Renal pelvis (tissue), 4 donors: ENCODE data around the gene PLA1A. TPM values are rescaled to one million over a fixed set of nuclear protein-coding genes. Genes with fewer than 3 reads are reported as not detected.

Experiments used
- DNase-seq: peaks from one replicate; pipeline ENCODE4 v3.0.0-alpha.2; 2013
- polyA plus RNA-seq, 3 donors: library from polyadenylated mRNA; unstranded; fragments of 120-200 nt; gene quantifications; one replicate each; pipeline ENCODE4 v1.2.1, GENCODE V29; 2013; ENCODE audit not compliant: insufficient read length in 3 of 3

PLA1A gene
- polyA plus RNA-seq, 3 donors: 7.6 to 8.4 (median 8.0) TPM

DNA sequence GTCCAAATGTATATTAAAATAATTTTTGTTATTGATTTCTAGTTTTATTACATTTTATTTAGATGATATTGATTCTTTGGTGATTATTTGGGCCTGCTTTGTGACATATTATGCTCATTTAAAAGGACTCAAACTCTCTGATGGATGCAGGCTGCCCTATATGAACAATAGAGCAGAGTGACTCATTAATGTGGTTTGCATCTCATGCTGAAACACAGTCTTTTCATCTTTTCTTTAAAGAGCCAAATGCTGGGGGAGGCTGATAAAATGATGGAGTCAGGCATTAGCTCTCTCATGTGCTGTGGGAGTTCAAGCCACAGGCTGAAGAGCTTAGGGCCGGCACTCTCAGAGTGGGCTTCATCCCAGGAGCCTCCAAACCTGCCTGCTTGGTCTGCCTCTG lies 7.2 kb downstream of the PLA1A start:
- DNase-seq: no peak

DNA sequence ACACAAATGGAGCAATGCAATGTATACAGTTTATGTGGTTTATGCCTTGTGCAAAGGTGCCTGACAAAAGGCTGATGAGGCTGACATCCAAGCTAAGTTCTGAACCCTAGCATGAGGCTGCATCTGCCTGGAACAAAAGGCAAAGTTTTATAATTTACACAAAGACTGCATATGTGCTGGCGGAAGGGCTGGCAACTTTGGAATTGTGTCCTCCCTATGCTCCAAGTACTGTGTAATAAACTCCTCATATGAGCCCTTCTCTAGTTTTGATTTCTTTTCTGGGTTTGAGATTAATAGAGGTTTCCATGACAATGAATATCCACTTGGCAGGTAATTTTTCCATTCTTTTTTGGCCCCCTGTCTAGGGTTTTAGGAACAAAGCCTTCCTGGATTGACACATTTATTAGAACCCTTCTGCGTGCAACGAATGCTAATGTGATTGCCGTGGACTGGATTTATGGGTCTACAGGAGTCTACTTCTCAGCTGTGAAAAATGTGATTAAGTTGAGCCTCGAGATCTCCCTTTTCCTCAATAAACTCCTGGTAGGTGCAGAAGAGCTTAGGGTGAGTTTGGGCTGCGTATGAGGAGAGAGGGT lies 10.8 kb downstream of the PLA1A start:
- DNase-seq: no peak

DNA sequence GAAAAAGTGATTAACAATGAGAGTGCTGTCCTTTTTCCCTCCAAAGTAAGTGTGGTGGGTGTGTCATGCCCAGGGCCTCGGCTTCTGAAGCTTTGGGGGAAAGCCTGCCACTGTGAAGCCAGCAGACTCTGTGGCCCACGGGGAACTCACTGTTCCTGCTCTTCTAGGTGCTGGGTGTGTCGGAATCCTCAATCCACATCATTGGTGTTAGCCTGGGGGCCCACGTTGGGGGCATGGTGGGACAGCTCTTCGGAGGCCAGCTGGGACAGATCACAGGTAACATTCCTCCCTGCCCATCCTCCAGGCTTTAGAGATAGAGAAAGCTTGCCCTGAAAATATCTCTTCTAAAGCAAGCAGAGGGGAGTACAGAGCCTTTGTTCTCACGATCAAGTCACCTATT lies 11.6 kb downstream of the PLA1A start:
- DNase-seq: no peak

- no peak for DNase-seq
Measured at GRCh38 chr3:119611664-119612063, 14.0 kb downstream of the PLA1A start.

DNA sequence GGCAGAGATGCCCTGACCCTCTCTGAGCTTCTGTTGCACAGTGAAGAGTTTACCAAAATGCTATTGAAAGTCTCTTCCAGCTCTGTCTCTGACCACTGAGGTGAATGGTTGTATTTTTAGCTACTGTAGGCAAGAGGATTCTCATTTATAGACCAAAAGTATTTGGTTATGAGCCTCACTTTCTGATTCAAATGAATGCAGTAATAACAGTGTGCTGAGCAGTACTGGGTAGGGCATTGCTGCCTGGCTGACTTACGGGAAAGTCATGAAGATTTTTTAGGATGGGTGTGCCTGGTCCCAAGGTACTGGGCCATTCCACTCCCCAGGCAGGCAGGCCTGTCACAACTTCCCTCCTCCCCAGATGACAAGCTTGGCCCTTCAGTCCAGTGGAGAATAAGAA lies 15.5 kb downstream of the PLA1A start:
- no peak for DNase-seq

DNA sequence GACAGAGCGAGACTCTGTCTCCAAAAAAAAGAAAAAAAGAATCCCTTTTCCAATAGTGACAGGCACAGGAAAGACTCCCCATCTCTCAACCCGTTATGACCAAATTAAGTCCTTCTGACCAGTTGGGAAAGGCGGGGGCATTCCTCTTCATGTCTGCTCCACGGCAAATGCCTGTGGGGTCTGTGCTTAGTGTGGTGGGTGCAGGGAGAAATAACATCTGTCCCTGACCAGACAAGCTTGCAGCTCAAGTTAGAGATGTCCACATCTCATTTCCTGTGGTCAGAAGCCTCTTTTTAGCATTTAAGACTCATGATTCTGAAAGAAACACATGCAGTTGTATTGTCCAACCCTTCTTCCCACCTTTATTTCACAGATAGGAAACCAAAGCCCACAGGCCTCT lies 16.2 kb downstream of the PLA1A start:
- DNase-seq: no peak

DNA sequence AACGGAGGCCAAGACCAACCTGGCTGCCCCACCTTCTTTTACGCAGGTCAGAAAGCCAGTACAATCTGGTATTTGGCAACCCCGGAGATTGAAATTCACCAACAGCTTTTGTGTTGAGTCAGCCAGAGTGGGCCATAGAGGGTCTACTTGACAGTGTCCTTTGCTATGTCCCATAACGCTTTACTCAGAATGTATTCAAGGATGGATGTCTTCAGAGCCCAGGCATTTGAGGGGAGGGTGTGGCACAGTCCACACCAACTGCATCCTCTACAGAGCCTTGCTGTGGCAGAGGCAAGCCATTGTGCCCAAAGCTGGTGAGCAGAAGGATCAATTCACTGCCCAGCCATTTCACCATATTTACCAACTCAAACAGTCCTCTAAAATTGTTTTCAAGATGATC lies 18.4 kb downstream of the PLA1A start:
- DNase-seq: no peak

DNA sequence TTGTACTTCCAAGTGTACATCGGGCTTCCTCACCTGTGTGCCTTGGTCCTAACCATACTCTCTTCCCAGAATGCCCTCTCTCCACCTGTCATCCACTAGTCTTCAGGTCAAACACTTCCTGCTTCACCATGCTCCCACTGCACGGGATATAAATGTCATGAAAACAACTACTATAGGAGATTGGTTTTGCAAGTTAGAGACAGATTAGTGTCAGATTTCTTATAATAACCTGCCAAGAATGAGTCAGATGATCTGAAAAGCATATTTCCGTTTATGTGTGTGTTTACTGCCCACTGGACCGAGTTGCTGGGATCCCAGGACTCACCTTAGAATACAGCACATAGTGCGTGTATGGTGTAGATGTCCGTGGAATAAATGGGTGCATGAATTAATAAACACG lies 21.4 kb downstream of the PLA1A start:
- DNase-seq: no peak

DNA sequence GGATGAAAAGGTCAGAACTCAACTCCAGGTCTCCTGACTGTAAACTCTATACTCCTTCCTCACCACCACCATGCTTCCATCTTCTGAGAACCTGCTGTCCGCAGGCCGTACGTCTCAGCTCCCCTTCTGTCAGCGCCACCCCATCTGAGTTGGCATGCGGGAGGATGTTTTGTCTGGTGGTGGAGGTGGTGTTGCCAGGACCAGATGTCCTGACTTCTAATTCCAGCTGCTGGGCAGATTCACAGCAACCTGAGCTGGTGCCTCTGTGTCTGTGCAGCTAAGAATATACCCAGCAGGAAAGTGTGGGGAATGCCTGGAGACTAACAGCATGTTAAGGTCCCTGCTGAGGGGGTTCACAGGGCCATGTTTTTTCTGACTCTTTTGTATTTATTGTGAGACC lies 23.2 kb downstream of the PLA1A start:
- DNase-seq: no peak

DNA sequence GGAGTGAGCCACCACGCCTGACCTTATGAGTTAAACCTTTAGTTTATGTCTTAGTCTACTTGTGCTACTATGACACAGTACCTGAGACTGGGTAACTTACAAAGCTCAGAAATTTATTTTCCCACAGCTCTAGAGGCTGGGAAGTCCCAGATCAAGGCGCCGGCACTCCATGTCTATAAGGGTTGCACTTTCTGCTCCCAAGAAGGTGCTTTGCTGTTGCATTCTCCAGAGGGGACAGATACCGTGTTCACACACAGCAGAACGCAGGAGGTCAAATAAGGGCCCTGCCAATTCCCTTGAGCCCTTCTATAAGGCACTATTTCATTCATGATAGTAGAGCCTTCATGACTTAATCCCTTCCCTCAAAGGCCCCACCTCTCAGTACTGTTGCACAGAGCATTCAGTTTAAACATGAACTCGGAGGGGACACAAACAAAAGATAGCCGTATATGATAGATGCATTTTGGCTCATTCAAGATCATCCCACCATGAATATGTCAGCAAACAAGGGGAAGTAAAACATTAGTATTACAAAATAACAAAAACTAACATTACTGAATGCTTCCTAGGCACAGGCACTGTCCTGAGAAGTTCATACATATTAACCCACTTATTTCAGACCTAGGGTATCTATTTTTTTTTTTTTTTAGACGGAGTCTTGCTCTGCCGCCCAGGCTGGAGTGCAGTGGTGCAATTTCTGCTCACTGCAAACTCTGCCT lies 26.5 kb downstream of the PLA1A start:
- no peak for DNase-seq

GRCh38 chr3:119625451-119626153 lies 27.9 kb downstream of the PLA1A start:
- DNase-seq: no peak

DNA sequence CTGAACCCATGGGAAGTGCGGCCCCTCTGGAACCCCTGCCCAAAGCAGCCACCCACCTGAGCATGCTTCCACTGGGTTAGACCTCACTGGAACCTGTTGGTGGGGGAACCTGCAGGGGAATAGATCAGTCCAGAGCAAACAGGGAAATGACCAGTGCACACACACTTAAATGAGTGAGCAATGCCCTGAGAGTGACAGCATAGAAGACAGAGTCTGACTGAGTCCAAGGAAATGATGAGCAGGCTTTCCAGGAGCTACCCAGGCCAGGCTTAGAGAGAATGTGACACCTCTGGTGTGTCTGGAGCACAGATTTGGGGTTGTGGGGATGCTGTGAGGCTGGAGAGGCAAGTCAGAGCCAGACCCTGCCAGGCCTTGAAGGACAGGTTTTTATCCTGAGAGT lies 28.5 kb downstream of the PLA1A start:
- DNase-seq: no peak

- no peak for DNase-seq
Measured at GRCh38 chr3:119627461-119627860, 29.8 kb downstream of the PLA1A start.

DNA sequence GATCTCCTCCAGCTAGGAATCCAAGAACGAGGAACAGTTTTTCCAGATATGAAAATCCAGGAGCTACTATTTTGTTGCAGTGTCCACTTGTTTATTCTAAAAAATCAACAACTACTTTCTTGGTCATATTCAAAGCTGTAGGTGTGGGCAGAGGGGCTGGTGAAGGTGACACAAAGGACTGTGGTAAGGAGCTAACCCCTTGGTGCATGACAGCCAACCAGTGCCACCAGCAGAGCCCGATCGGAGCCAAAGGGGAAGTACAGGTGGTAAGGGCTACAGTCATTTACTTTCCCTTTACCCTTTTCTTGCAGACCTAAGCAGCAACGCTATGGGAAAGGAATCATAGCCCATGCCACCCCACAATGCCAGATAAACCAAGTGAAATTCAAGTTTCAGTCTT lies 30.7 kb downstream of the PLA1A start:
- DNase-seq: no peak

- DNase-seq: no peak
Measured at GRCh38 chr3:119628816-119629445, 31.2 kb downstream of the PLA1A start.

- no peak for DNase-seq
Measured at GRCh38 chr3:119630128-119630879, 32.6 kb downstream of the PLA1A start.

DNA sequence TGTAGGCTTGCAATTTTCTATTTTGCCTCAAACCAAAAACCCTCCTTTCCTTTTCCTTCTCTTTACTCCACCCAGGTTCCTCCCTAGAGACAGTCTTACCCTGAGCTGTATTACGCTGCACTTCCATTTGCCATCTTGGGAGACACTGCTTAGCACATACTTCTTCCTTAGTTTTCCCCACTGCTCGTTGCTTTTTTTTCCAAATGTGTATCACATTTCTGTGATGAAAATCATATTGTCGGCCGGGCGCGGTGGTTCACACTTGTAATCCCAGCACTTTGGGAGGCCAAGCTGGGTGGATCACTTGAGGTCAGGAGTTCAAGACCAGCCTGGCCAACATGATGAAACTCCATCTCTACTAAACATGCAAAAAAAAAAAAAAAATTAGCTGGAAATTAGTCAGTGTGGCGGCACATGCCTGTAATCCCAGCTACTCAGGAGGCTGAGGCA lies 33.2 kb downstream of the PLA1A start:
- no peak for DNase-seq

DNA sequence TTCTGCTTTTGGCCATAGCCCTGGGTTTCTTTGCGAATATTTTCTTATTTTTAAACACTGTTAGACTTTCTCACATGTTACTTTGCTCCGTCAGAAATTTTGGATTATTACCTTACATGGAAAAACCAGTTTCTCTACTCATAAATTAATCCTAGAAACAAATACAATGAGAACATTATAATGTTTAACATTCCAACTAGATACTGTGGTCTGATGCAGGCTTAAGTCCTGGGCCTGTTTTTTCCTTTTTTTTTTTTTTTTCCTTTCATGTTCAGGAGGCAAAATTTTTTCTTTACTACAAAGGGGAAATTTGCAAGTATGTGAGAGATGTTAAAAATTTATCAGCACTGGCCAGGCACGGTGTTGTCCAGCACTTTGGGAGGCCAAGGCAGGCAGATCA lies 33.8 kb downstream of the PLA1A start:
- DNase-seq: no peak

GRCh38 chr3:119632216-119632615 lies 34.5 kb downstream of the PLA1A start:
- no peak for DNase-seq

GRCh38 chr3:119632829-119633228 lies 35.1 kb downstream of the PLA1A start:
- DNase-seq: no peak

DNA sequence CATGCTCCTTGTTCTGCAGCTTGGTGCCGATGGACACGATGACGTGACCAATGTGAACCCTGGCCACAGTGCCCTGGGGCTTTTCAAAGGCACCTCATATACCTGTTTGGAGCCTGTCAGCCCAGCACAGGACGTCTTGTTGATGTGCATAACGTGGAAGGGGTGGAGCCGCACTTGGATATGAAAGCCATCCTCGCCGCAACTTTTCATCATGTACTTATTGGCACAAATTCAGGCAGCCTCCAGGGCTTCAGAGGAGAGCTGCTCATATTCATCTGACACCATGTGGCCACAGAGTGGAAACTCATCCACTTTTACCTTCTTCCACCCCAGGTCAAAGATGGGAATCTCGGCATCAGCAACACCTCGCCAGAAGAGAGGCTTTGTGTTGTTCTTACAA lies 38.0 kb downstream of the PLA1A start:
- DNase-seq: no peak

- DNase-seq: no peak
Measured at GRCh38 chr3:119636249-119636648, 38.6 kb downstream of the PLA1A start.
